Endodermal cell (in vitro differentiated cells): ENCODE data around the gene CENPQ. TPM values are rescaled to one million over a fixed set of nuclear protein-coding genes. Genes with fewer than 3 reads are reported as not detected.
"Not testable (repeated sequence)": the region's sequence is repeated elsewhere in the genome, so short reads cannot be mapped to it uniquely, and the experiment has no call there.

ENCODE experiments used
- DNase-seq: peaks from one replicate; pipeline ENCODE4 v3.0.0-alpha.2; 2017
- H3K27ac ChIP-seq: 2 replicates; pipeline ENCODE4 v1.5.1; 2013; ENCODE audit warnings: mild to moderate bottlenecking, low read depth, low read length, moderate library complexity
- H3K27me3 ChIP-seq: 2 replicates; pipeline ENCODE4 v1.6.1; 2013; ENCODE audit warnings: mild to moderate bottlenecking, low read length, moderate library complexity; ENCODE audit not compliant: insufficient read depth, control insufficient read depth, poor library complexity, severe bottlenecking
- H3K36me3 ChIP-seq: 2 replicates; pipeline ENCODE4 v1.7.0; 2013; ENCODE audit warnings: mild to moderate bottlenecking, low read length, moderate library complexity; ENCODE audit not compliant: control insufficient read depth, insufficient read depth
- H3K4me1 ChIP-seq: one replicate; pipeline ENCODE4 v1.7.0; 2013; ENCODE audit warnings: low read length; ENCODE audit not compliant: control insufficient read depth, insufficient read depth
- H3K4me3 ChIP-seq: 2 replicates; pipeline ENCODE4 v1.5.1; 2013; ENCODE audit warnings: mild to moderate bottlenecking, low read length, moderate library complexity
- H3K9ac ChIP-seq: 2 replicates; pipeline ENCODE4 v1.6.1; 2013; ENCODE audit warnings: mild to moderate bottlenecking, low read length, moderate library complexity; ENCODE audit not compliant: poor library complexity, severe bottlenecking; ENCODE audit errors: extremely low read depth
- H3K9me3 ChIP-seq: 2 replicates; pipeline ENCODE4 v1.6.1; 2013; ENCODE audit warnings: mild to moderate bottlenecking, low read length, moderate library complexity; ENCODE audit not compliant: control insufficient read depth
- H3K27ac Mint-ChIP-seq: 2 replicates; pipeline ENCODE4 v1.8.0; 2020; ENCODE audit warnings: mixed read lengths
- H3K27me3 Mint-ChIP-seq: 2 replicates; pipeline ENCODE4 v1.8.0; 2021; ENCODE audit warnings: mild to moderate bottlenecking, mixed read lengths; ENCODE audit not compliant: insufficient read depth
- H3K36me3 Mint-ChIP-seq: 2 replicates; pipeline ENCODE4 v1.8.0; 2020; ENCODE audit warnings: low read depth, mixed read lengths
- H3K4me1 Mint-ChIP-seq: 2 replicates; pipeline ENCODE4 v1.8.0; 2020; ENCODE audit warnings: mixed read lengths
- H3K4me3 Mint-ChIP-seq: 2 replicates; pipeline ENCODE4 v1.8.0; 2020; ENCODE audit warnings: mild to moderate bottlenecking, moderate library complexity, mixed read lengths
- H3K9me3 Mint-ChIP-seq: 2 replicates; pipeline ENCODE4 v1.8.0; 2020; ENCODE audit warnings: mild to moderate bottlenecking, mixed read lengths
- CTCF ChIP-seq: fragments of 200-600 bp; sonication (generic); conservative IDR thresholded peaks from 2 replicates; pipeline ENCODE4 v1.5.0; 2021; ENCODE audit warnings: antibody characterized with exemption, mild to moderate bottlenecking
- WGBS, 2 experiments: methylation state at CpG; one replicate each; pipeline versions ENCODE4 v1.1.5 to v1.1.7; 2013; ENCODE audit warnings: missing lambda C conversion rate in 2 of 2, mixed read lengths in 1 of 2; ENCODE audit not compliant: insufficient coverage in 1 of 2, insufficient read length in 1 of 2; 5-methylcytosine and 5-hydroxymethylcytosine counted together
- total RNA-seq, 2 donors: library from RNA; stranded (reverse); fragmentation: NEBNext Ultra II Directional in 1 of 2; extraction: Animal tissue kit (Norgen Biotek cat#: 25700) in 1 of 2; gene quantifications; 2 replicates in 1 of 2; 3 replicates in 1 of 2; pipeline ENCODE4 v1.2.1, GENCODE V29; 2021

Gene CENPQ
- total RNA-seq, 2 donors from 2014 or later, result 13.9 to 22.2 TPM

GRCh38 chr6:49479308-49479970 lies 16.3 kb downstream of the CENPQ start:
- Mint-ChIP-seq H3K27ac (no peak overlapping the region), H3K9me3 (peaks cover 38% of the 10 kb centered on the region), H3K36me3 (peaks cover 71% of the 10 kb centered on the region), H3K27me3 (no peaks in the 10 kb centered on the region), H3K4me3 (no peak overlapping the region), H3K4me1 (no peaks in the 10 kb centered on the region)
- Histone ChIP-seq H3K9ac (no peak overlapping the region), H3K27me3 (no peaks in the 10 kb centered on the region), H3K36me3 (peaks cover 13% of the 10 kb centered on the region), H3K4me1 (no peaks in the 10 kb centered on the region), H3K27ac (no peak overlapping the region), H3K4me3 (no peak overlapping the region), H3K9me3 (peaks cover 20% of the 10 kb centered on the region)
- 90 to 100% methylated on average over 1 to 2 of the region's 3 CpGs for WGBS, 2 experiments
- no peak for DNase-seq
- no peak for TF ChIP-seq CTCF

GRCh38 chr6:49481846-49482245 lies 18.7 kb downstream of the CENPQ start:
- WGBS, 2 experiments, result 93 to 97% methylated on average over 6 to 15 of the region's 22 CpGs
- H3K36me3 Mint-ChIP-seq, result peaks cover 52% of the 10 kb centered on the region

GRCh38 chr6:49483380-49483779 lies 20.2 kb downstream of the CENPQ start:
- H3K9me3 Mint-ChIP-seq, result peaks cover 25% of the 10 kb centered on the region
- H3K27me3 Mint-ChIP-seq, H3K4me3 ChIP-seq, H3K4me3 Mint-ChIP-seq, H3K4me1 ChIP-seq, H3K4me1 Mint-ChIP-seq, H3K9ac ChIP-seq, DNase-seq, H3K27ac Mint-ChIP-seq, H3K27ac ChIP-seq, H3K27me3 ChIP-seq: not testable (repeated sequence)
- Histone ChIP-seq H3K36me3 (peaks cover 25% of the 10 kb centered on the region), H3K9me3 (peaks cover 20% of the 10 kb centered on the region)
- H3K36me3 Mint-ChIP-seq, result peaks cover 43% of the 10 kb centered on the region
- 94 to 97% methylated on average over 6 to 14 of the region's 14 CpGs for WGBS, 2 experiments

More at GRCh38 chr6:49481846-49482245, 18.7 kb downstream of the CENPQ start:
- H3K4me1 Mint-ChIP-seq, H3K27me3 ChIP-seq, H3K27ac ChIP-seq, DNase-seq, H3K27me3 Mint-ChIP-seq, H3K4me1 ChIP-seq, H3K9ac ChIP-seq, H3K4me3 ChIP-seq, H3K4me3 Mint-ChIP-seq, H3K27ac Mint-ChIP-seq: not testable (repeated sequence)
- peaks cover 27% of the 10 kb centered on the region for H3K9me3 Mint-ChIP-seq
- Histone ChIP-seq H3K36me3 (peaks cover 25% of the 10 kb centered on the region), H3K9me3 (peaks cover 20% of the 10 kb centered on the region)

GRCh38 chr6:49490633-49491032 lies 27.5 kb downstream of the CENPQ start:
- Mint-ChIP-seq H3K27me3 (no peaks in the 10 kb centered on the region), H3K36me3 (peaks cover 13% of the 10 kb centered on the region), H3K9me3 (no peaks in the 10 kb centered on the region), H3K4me3 (no peak overlapping the region), H3K27ac (no peak overlapping the region), H3K4me1 (no peaks in the 10 kb centered on the region)
- H3K9ac ChIP-seq, result no peak overlapping the region
- H3K4me3 ChIP-seq, result no peak overlapping the region
- H3K4me1 ChIP-seq, result no peaks in the 10 kb centered on the region
- TF ChIP-seq CTCF, result no peak
- H3K9me3 ChIP-seq, result no peaks in the 10 kb centered on the region
- no peaks in the 10 kb centered on the region for H3K27me3 ChIP-seq
- H3K27ac ChIP-seq, result no peak overlapping the region
- no peak for DNase-seq
- 96% methylated on average over 4 of the region's 4 CpGs; no CpG with 5 or more reads in 1 of the 2 experiments for WGBS, 2 experiments
- peaks cover 35% of the 10 kb centered on the region for H3K36me3 ChIP-seq
